HG03280 (cell line): ENCODE measurements around the gene SDHA.

Source experiments
- ATAC-seq: cut with Tn5 transposase; IDR thresholded peaks from one replicate; pipeline ENCODE4 v1.9.1; 2021; ENCODE audit warnings: mild to moderate bottlenecking, moderate library complexity; ENCODE audit not compliant: unreplicated experiment

SDHA gene

DNA sequence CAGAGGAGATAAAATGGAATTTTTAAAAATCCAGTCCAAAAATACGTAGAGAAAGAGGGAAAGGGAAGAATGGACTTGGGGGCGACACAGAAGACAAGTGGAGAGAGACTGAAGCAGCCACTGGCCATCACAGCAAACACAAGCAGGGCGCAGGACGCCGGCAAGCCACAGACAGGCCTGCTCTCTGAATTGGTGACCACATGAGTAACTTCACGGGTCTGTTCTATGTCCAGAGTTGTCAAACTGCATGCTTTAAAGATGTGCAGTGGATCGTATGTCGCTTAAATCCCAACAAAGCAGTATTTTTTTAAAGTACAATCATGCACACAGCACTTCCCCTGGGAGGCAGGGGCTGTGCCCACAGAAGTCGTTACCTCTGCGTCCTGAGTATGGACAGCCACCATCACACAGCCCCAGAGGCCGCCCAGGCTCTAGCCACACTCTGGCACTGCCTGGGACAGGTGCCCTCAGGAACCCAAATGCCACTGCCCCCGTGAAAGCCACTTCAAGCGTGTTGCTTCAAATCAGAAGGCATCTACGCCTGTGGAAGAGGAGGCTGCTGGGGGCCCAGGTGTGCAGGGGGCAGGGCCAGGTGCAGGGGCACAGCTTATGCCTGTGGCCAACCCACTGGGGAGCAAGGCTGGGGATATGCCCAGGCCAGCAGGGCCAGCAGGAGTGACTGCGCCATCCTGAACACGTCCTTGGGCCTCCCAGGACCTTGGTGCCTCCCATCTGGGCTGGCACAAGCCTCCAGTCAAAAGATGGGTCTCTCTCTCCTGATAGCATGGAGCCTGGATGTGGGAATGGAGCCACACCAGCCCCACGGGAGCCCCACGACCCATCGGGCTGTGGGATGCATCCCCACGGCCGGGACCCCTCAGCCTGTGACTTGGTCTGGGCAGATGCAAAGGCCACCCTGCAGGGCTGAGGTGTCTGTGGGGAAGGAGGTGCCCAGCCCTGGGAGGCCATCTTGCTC, 32.7 kb upstream of the SDHA start:
- no peak for ATAC-seq

DNA sequence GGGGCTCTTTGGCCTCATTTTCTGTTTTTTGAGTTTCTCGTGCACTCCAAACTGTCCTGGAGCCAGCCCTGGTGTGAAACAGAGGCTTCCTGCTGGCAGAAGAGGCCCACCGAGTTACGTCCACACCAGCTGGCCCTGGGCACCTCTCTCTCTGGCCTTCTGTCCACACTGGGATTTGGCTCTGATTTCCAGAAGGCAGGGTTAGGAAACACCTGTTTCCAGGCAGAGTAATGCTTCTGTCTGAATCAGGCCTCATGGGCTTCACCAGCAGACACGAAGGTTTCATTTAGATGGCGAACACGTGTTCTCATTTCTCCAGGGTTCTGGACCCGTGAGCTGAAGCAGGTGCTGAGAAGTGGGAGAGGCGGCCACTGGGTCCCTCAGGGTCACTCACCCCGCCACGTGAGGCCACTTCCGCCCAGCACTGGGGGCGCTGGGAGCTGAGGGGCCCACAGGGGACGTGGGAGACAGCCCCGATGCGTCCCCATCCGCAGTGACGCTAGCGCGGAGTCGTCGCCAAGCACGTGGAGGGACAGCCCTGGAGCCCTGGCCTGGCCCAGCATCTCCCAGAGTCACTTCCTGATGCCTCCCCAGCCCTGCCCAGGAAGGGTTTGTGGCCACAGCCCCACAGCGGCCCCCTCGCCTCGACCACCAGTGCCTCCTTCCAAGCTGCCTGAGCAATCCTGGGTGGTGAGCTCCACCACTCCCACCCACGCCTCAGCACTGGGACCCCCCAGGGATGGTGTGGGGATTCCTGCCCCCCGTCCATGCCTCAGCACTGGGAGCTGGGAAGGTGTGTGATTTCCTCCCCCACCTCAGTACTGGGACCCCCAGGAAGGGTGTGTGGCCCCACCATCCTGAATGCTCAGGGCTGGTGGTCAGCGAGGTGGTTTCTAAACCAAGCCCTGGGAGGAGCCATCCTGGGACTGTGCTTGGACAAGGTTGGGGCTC, 31.8 kb upstream of the SDHA start:
- no peak for ATAC-seq

DNA sequence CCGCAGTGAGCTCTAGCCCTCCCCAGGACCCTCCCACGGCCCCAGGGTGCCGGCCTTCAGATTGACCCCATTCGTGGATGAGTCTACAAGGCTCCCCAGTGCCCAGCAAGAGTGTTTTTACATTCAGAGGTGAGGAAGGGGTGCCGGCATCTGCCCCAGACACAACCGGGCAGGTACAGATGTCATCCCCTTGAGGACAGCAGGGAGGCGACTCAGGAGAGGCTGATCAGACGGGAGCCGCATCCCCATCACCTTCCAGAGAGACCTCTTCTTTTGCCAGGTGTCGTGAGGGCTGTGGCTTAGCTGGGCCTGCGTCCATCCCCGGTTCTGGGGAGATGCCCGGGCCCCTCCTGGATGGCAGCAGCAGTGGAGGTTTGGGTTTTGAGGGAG, 31.1 kb upstream of the SDHA start:
- no peak for ATAC-seq

- ATAC-seq = no peak
These were observed 30.3 kb upstream of the SDHA start for GRCh38 chr5:187617-188451.

- peak; percentile 73 for ATAC-seq
These were observed 29.3 kb upstream of the SDHA start for GRCh38 chr5:188488-189481.

GRCh38 chr5:189486-189885, 28.6 kb upstream of the SDHA start:
- ATAC-seq = no peak

DNA sequence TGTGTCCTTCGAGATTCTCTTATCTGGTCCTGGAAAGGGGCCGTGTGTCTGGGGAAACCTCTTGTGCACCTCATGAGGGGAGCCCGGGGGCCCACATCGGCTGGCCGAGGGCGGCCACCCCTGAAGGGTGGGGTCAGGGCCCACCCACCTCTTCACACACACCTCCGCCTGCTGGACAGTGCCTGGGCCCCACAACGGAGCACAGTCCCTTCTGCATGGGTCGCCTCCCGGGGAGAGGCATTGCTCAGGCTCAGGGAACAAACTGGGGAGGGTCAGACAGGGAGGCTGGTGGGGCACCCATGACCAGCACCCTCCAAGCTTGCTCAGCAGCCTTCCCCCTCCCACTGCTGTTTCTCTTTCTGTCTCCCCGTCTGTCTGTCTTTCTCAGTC, 28.1 kb upstream of the SDHA start:
- no peak for ATAC-seq

GRCh38 chr5:190366-191035, 27.6 kb upstream of the SDHA start:
- peak; percentile 48 for ATAC-seq

- no peak for ATAC-seq
These were observed 26.8 kb upstream of the SDHA start, which contains the start of gene LRRC14B for GRCh38 chr5:191036-191948. Gene LRRC14B (plus strand): TSS chr5:191495. CDS start chr5:191539, 44 bp downstream.

DNA sequence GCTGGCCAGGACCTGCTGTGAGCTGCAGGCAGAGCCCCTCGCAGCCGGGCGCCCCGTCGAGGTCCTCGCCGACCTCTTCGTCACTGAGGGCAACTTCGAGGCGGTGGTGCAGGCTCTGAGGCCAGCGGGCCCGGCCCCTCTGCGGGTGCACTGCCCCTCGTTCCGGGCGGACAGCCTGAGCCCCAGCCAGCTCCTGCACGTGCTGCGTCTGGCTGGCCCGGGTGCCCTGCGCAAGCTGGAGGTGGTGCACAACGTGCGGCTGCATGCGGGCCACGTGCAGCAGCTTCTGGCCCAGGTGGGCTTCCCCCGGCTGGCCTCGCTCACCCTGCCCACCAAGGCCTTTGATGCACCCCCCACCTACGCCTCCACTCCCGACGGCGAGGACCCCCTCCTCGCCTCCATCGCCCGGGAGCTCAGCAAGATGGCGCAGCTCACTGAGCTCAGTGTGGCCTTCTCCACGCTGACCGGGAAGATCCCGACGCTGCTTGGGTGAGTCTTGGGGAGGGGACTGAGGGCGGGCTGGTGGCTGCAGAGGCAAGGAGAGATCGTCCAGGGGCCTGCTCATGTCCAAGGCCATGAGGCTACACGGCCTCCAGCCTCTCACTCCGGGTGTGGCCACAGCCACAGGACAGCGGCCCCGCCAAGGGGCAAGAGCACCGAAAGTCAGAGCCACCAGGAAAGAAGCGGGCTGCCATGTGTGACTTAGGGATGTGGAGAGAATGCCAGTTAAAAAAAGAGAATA, 26.0 kb upstream of the SDHA start:
- no peak for ATAC-seq

- no peak for ATAC-seq
These were observed 25.5 kb upstream of the SDHA start for GRCh38 chr5:192691-192969.

DNA sequence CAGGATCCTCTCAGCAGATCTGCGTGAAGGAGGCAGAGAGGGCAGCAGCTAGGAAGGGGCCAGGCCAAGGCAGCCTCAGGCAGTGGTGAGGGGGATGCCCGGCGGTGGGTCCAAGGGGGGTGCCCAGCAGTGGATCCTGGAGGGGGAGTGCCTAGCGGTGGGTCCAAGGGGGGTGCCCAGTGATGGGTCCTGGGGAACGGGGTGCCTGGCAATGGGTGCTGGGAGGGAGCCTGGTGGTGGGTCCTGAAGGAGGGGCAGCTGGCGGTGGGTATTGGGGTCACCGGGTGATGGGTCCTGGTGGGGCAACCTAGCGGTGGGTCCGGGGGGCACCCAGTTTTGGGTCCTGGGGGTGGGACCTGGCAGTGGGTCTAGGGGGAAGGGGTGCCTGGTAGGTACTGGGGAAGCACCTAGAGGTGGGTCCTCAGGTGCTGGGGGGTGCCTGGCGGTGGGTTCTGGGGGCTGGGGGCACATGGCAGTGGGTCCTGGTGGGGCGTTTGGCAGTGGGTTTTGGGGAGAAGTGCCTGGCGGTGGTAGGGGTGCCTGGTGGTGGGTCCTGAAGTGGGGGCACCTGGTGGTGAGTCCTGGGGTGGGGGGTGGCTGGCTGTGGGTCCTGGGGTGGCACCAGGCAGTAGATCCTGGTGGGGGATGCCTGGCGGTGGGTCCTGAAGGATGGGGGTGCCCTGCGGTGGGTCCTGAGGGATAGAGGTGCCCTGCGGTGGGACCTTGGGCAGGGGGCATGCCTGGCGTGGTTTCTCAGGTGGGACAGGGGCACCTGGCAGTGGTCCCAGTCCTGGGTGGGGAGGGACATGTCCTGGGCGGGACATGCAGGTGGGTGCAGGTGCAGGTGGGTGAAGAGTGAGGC, 24.9 kb upstream of the SDHA start:
- no peak for ATAC-seq

DNA sequence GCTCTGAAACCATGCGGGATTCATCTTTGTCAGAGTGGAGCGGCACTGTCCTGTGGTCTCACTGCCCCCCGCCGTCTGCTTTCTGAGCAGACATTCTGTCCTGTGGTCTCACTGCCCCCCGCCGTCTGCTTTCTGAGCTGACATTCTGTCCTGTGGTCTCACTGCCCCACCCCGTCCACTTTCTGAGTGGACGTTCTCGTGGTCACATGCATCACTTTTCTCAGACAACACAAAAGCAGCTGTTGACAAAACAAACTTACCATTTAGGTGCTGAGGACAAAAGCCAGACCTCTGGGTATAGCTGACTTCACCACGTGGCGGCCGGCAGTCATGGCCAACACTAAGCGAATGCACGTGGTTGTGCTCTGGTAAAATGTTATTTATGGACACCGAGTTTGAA, 24.0 kb upstream of the SDHA start:
- ATAC-seq = no peak

DNA sequence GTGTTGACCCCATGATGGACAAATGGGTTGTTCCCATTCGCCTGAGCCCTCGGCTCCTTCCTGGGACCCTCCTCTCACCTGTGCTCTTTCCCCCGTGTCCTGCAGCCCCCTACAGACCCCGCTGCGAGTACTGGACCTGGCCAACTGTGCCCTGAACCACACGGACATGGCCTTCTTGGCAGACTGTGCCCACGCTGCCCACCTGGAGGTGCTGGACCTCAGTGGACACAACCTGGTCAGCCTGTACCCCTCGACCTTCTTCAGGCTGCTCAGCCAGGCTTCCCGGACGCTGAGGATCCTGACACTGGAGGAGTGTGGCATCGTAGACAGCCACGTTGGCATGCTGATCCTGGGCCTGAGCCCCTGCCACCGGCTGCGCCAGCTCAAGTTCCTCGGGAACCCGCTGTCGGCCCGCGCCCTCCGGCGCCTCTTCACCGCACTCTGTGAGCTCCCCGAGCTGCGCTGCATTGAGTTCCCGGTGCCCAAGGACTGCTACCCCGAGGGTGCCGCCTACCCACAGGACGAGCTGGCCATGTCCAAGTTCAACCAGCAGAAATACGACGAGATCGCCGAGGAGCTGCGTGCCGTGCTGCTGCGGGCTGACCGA, 23.4 kb upstream of the SDHA start:
- ATAC-seq = no peak

DNA sequence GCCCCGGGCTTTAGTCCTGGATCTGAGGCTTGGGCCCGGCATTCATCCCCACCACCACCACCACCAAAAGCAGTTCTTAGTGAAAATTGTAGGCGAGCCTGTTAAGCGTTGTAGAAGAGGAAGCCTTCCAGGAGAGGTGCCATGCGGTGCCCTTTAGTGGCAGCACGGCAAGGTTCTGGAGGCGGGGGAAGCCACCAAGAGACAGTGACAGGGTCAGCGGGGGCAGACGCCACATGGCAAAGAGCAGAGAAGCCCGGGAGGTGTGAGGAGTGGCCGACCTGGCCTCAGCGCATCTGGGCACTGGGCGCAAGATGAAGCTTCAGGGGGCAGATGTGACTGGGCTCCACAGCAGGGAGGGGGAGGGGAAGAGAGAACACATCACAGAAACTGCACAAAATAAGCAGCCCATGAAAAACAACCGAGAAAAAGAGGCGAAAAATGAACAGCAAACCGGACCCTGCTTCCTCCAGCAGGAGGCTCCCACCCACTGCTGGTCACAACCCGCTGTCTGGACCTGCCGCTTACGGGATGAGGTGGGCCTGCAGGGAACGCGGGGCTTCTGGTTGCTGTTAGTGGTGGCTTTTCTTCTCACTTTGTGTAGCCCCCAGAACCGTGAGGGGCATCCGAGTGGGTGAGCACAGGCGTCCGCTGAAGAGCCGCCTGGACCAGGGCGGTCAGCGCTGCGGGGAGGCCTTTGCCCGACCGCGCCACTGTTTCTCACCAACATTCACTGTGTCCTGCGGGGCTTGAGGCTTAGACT, 22.5 kb upstream of the SDHA start:
- no peak for ATAC-seq
